ENCODE measurements around the gene MTMR3. TPM values are rescaled to one million over a fixed set of nuclear protein-coding genes. Genes with fewer than 3 reads are reported as not detected.

MTMR3 gene
- polyA plus RNA-seq, 1 of the 3 experiments (the other 2 are of a cell fraction), result 20.4 TPM

GRCh38 chr22:30004101-30004500 lies 121.1 kb downstream of the MTMR3 start (continued):
- no peak for TF ChIP-seq ZBTB33 (IDR thresholded peaks at IDR 0.05; ENCODE audit: borderline replicate concordance, low read depth)
- TF ChIP-seq EZH2phosphoT487 (IDR thresholded peaks at IDR 0.05; ENCODE audit: borderline replicate concordance, low read depth), result no peak
- TF ChIP-seq RAD21 (IDR thresholded peaks at IDR 0.05; ENCODE audit: low read length), result no peak; the same call in 1 of the 2 replicates
- TF ChIP-seq REST (IDR thresholded peaks at IDR 0.05; ENCODE audit: low read depth, low read length), result no peak
- TF ChIP-seq TCF12 (IDR thresholded peaks at IDR 0.05), result peak; percentile 63; the same call in 1 of the 2 replicates
- no peak; the same call in 1 of the 2 replicates for TF ChIP-seq NFIC (IDR thresholded peaks at IDR 0.05; ENCODE audit: borderline replicate concordance)
- TF ChIP-seq YY1 (IDR thresholded peaks at IDR 0.05; ENCODE audit: low read depth), result no peak
- TF ChIP-seq FOXM1 (IDR thresholded peaks at IDR 0.05; ENCODE audit: low read depth), result no peak
- TF ChIP-seq GATA2 (CRISPR knock-in tag; IDR thresholded peaks at IDR 0.05), result peak; percentile 59
- no peak for TF ChIP-seq RXRA (IDR thresholded peaks at IDR 0.05; ENCODE audit: borderline replicate concordance, low read depth)
- TF ChIP-seq SIN3A (IDR thresholded peaks at IDR 0.05; ENCODE audit: borderline replicate concordance, low read depth, low read length), result no peak
- TF ChIP-seq TAF1 (IDR thresholded peaks at IDR 0.05; ENCODE audit: borderline replicate concordance, low read depth, low read length), result no peak
- TF ChIP-seq EP300 (IDR thresholded peaks at IDR 0.05; ENCODE audit: borderline replicate concordance in 1 of 2, low read depth in 1 of 2, low read length in 1 of 2), result no peak
- TF ChIP-seq MXI1 (IDR thresholded peaks at IDR 0.05; ENCODE audit: low read depth, low read length), result no peak; the same call in 1 of the 2 replicates
- no peak for TF ChIP-seq CHD2 (IDR thresholded peaks at IDR 0.05; ENCODE audit: low read length, partially characterized antibody)
- no peak for TF ChIP-seq FOSL2 (IDR thresholded peaks at IDR 0.05; ENCODE audit: borderline replicate concordance, low read depth)
- no peak for TF ChIP-seq USF1 (IDR thresholded peaks at IDR 0.05; ENCODE audit: borderline replicate concordance, low read depth)
- TF ChIP-seq FOXJ3 (CRISPR knock-in tag; IDR thresholded peaks at IDR 0.05), result no peak
